Renal pelvis (tissue), 4 donors: ENCODE data around the gene IWS1. TPM values are rescaled to one million over a fixed set of nuclear protein-coding genes. Genes with fewer than 3 reads are reported as not detected.
"Not testable (repeated sequence)": the region's sequence is repeated elsewhere in the genome, so short reads cannot be mapped to it uniquely, and the experiment has no call there.

Source experiments
- DNase-seq: peaks from one replicate; pipeline ENCODE4 v3.0.0-alpha.2; 2013
- polyA plus RNA-seq, 3 donors: library from polyadenylated mRNA; unstranded; fragments of 120-200 nt; gene quantifications; one replicate each; pipeline ENCODE4 v1.2.1, GENCODE V29; 2013; ENCODE audit not compliant: insufficient read length in 3 of 3

IWS1 gene
- polyA plus RNA-seq, 3 donors, result 64.0 to 77.2 (median 67.8) TPM

- no peak for DNase-seq
These were observed 4.9 kb upstream of the IWS1 start for GRCh38 chr2:127531221-127531648.

- no peak for DNase-seq
These were observed 4.2 kb upstream of the IWS1 start for GRCh38 chr2:127530245-127531140.

- not testable (repeated sequence) for DNase-seq
These were observed 3.1 kb upstream of the IWS1 start for GRCh38 chr2:127529416-127529815.

GRCh38 chr2:127528487-127528886 lies 2.2 kb upstream of the IWS1 start:
- no peak for DNase-seq

- no peak for DNase-seq
These were observed 914 bp upstream of the IWS1 start for GRCh38 chr2:127527001-127527804.

- DNase-seq, result peak; percentile 51
These were observed 578 bp downstream of the IWS1 start for GRCh38 chr2:127525691-127526131.

- not testable (repeated sequence) for DNase-seq
These were observed 2.0 kb downstream of the IWS1 start for GRCh38 chr2:127524198-127524834.

- no peak for DNase-seq
These were observed 2.9 kb downstream of the IWS1 start for GRCh38 chr2:127523269-127523939.

- no peak for DNase-seq
These were observed 5.9 kb downstream of the IWS1 start for GRCh38 chr2:127520424-127520823.

- DNase-seq, result no peak
These were observed 8.8 kb downstream of the IWS1 start for GRCh38 chr2:127517465-127517864.

GRCh38 chr2:127516041-127516762 lies 10.1 kb downstream of the IWS1 start:
- no peak for DNase-seq

- DNase-seq, result no peak
These were observed 10.8 kb downstream of the IWS1 start for GRCh38 chr2:127515383-127515915.

- no peak for DNase-seq
These were observed 11.8 kb downstream of the IWS1 start for GRCh38 chr2:127514485-127514884.

GRCh38 chr2:127514076-127514475 lies 12.2 kb downstream of the IWS1 start:
- DNase-seq, result no peak

GRCh38 chr2:127512362-127512761 lies 13.9 kb downstream of the IWS1 start:
- DNase-seq, result no peak

- no peak for DNase-seq
These were observed 14.4 kb downstream of the IWS1 start for GRCh38 chr2:127511917-127512316.

GRCh38 chr2:127511090-127511695 lies 15.1 kb downstream of the IWS1 start:
- no peak for DNase-seq

- no peak for DNase-seq
These were observed 16.2 kb downstream of the IWS1 start for GRCh38 chr2:127510073-127510472.

- DNase-seq, result peak; percentile 15
These were observed 17.7 kb downstream of the IWS1 start for GRCh38 chr2:127508631-127509034.

- DNase-seq, result no peak
These were observed 18.2 kb downstream of the IWS1 start for GRCh38 chr2:127508023-127508630.
